HEK293T (cell line): ENCODE data around the gene RPP14.

Source experiments
- ARNT ChIP-seq: fragments of 450-650 bp; IDR thresholded peaks from 2 replicates; pipeline ENCODE4 v1.6.1; 2017; ENCODE audit warnings: mild to moderate bottlenecking
- BHLHE40 ChIP-seq: fragments of 450-650 bp; IDR thresholded peaks from 2 replicates; pipeline ENCODE4 v1.6.1; 2016; ENCODE audit warnings: mild to moderate bottlenecking, moderate library complexity, borderline replicate concordance
- ELF4 ChIP-seq: fragments of 450-650 bp; IDR thresholded peaks from 2 replicates; pipeline ENCODE4 v1.6.1; 2017; ENCODE audit warnings: antibody characterized with exemption
- FOXA1 ChIP-seq: fragments of 450-650 bp; IDR thresholded peaks from 2 replicates; pipeline ENCODE4 v1.6.1; 2016; ENCODE audit warnings: mild to moderate bottlenecking
- FOXK2 ChIP-seq: fragments of 450-650 bp; IDR thresholded peaks from 2 replicates; pipeline ENCODE4 v1.6.1; 2016; ENCODE audit warnings: mild to moderate bottlenecking
- FOXM1 ChIP-seq: fragments of 450-650 bp; IDR thresholded peaks from 2 replicates; pipeline ENCODE4 v1.6.1; 2017; ENCODE audit warnings: mild to moderate bottlenecking, borderline replicate concordance
- HDGF ChIP-seq: fragments of 450-650 bp; IDR thresholded peaks from 2 replicates; pipeline ENCODE4 v1.6.1; 2017; ENCODE audit warnings: antibody characterized with exemption, borderline replicate concordance
- L3MBTL2 ChIP-seq: fragments of 450-650 bp; conservative IDR thresholded peaks from 2 replicates; pipeline ENCODE4 v1.6.1; 2016; ENCODE audit warnings: mild to moderate bottlenecking
- SP1 ChIP-seq: fragments of 450-650 bp; IDR thresholded peaks from 2 replicates; pipeline ENCODE4 v1.6.1; 2017
- SUZ12 ChIP-seq: fragments of 450-650 bp; IDR thresholded peaks from 2 replicates; pipeline ENCODE4 v1.6.1; 2016; ENCODE audit warnings: mild to moderate bottlenecking
- TARDBP ChIP-seq: fragments of 450-650 bp; IDR thresholded peaks from 2 replicates; pipeline ENCODE4 v1.6.1; 2016
- ZNF384 ChIP-seq: fragments of 450-650 bp; IDR thresholded peaks from 2 replicates; pipeline ENCODE4 v1.6.1; 2016

GRCh38 chr3:58296843-58297242 is 9.2 kb upstream of the RPP14 start:
- TF ChIP-seq FOXA1: no peak
- no peak for TF ChIP-seq BHLHE40
- no peak for TF ChIP-seq ELF4
- TF ChIP-seq SUZ12: no peak
- no peak for TF ChIP-seq L3MBTL2
- TF ChIP-seq HDGF: no peak
- TF ChIP-seq FOXM1: no peak
- no peak for TF ChIP-seq SP1
- no peak for TF ChIP-seq ZNF384
- TF ChIP-seq TARDBP: no peak
- no peak for TF ChIP-seq ARNT
- no peak for TF ChIP-seq FOXK2
